Gastrocnemius medialis (tissue), 4 donors: ENCODE results near the gene CD34.

ENCODE experiments used
- CTCF ChIP-seq, 5 experiments: fragments of 450-650 bp in 3 of 5; fragments of 200-600 bp in 2 of 5; sonication (generic) in 2 of 5; IDR thresholded peaks in 4 of 5; conservative IDR thresholded peaks in 1 of 5; 1 replicate in 4 of 5; 2 replicates in 1 of 5; pipeline ENCODE4 v1.5.1; 2016 to 2019; ENCODE audit warnings: antibody characterized with exemption in 5 of 5, mild to moderate bottlenecking in 3 of 5, moderate library complexity in 3 of 5
- POLR2A ChIP-seq, 2 donors: fragments of 450-650 bp; IDR thresholded peaks; one replicate each; pipeline ENCODE4 v1.6.1; 2017; ENCODE audit warnings: antibody characterized with exemption in 2 of 2, mild to moderate bottlenecking in 2 of 2, moderate library complexity in 2 of 2

DNA sequence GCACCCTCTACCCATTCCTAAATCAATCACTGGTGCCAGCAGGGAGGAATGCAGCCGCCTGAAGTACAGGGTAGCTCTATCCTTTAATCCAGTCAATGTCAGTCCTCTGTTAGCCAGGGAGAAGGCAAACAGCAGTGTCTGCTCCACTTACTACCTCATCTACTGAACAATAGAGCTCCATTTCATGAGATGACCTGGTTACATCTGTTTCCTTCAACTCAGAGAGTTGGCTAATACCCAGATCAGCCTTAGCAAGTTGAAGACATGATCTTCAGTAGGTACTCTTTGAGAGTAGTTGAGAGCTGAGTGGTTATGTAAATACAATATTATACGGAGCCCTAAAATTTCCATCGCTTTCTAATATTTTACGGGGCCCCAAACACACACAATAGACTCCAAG lies 46.1 kb upstream of the CD34 start:
- TF ChIP-seq CTCF (IDR thresholded peaks at IDR 0.05 in 4 of 5, conservative IDR thresholded peaks at IDR 0.05 in 1 of 5): no peak
- no peak for TF ChIP-seq POLR2A (IDR thresholded peaks at IDR 0.05)
